Gastrocnemius medialis (tissue), 4 donors: ENCODE data around the gene YTHDC2.

Experiments used
- CTCF ChIP-seq, 5 experiments: fragments of 450-650 bp in 3 of 5; fragments of 200-600 bp in 2 of 5; sonication (generic) in 2 of 5; IDR thresholded peaks in 4 of 5; conservative IDR thresholded peaks in 1 of 5; 1 replicate in 4 of 5; 2 replicates in 1 of 5; pipeline ENCODE4 v1.5.1; 2016 to 2019; ENCODE audit warnings: antibody characterized with exemption in 5 of 5, mild to moderate bottlenecking in 3 of 5, moderate library complexity in 3 of 5
- POLR2A ChIP-seq, 2 donors: fragments of 450-650 bp; IDR thresholded peaks; one replicate each; pipeline ENCODE4 v1.6.1; 2017; ENCODE audit warnings: antibody characterized with exemption in 2 of 2, mild to moderate bottlenecking in 2 of 2, moderate library complexity in 2 of 2

GRCh38 chr5:113480243-113480642, 33.3 kb upstream of the YTHDC2 start:
- TF ChIP-seq CTCF (IDR thresholded peaks at IDR 0.05 in 4 of 5, conservative IDR thresholded peaks at IDR 0.05 in 1 of 5) (no peak), POLR2A (IDR thresholded peaks at IDR 0.05) (no peak)
